DOHH2 (cell line): ENCODE data around the gene TMEM82.
A peak's percentile ranks its signal among the peaks of the same experiment; 100 is the strongest.

Experiments
- EZH2phosphoT487 ChIP-seq: fragments of 200-600 bp; sonication (generic); IDR thresholded peaks from 2 replicates; pipeline ENCODE4 v1.6.1; 2017; ENCODE audit warnings: borderline replicate concordance, mild to moderate bottlenecking, antibody characterized with exemption, low read length, moderate library complexity, mixed read lengths
- TF ChIP-seq, protein P1 (sequence below): fragments of 200-600 bp; sonication (generic); IDR thresholded peaks from one replicate; pipeline ENCODE4 v1.5.1; 2014; ENCODE audit warnings: antibody characterized with exemption, mild to moderate bottlenecking, low read depth, low read length; ENCODE audit not compliant: poor library complexity, severe bottlenecking

DNA sequence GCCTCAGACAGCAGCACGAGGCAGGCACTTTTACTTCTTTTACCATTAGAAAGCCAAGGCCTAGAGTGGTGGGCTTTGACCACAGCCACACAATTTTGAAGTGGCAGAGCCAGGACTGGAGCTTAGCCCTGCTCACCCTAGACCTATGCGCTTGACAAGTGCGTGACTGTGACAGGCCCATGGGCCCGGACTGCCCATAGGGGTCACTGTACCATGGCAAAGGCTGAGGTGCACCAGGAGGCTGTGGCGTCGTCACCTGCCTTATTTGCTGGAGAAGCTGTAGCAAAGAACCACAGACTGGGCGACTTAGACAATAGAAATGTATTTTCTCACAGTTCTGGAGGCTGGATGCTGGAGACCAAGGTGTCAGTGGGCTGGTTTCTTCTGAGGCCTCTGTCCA lies 2.6 kb upstream of the TMEM82 start:
- TF ChIP-seq, protein P1, sequence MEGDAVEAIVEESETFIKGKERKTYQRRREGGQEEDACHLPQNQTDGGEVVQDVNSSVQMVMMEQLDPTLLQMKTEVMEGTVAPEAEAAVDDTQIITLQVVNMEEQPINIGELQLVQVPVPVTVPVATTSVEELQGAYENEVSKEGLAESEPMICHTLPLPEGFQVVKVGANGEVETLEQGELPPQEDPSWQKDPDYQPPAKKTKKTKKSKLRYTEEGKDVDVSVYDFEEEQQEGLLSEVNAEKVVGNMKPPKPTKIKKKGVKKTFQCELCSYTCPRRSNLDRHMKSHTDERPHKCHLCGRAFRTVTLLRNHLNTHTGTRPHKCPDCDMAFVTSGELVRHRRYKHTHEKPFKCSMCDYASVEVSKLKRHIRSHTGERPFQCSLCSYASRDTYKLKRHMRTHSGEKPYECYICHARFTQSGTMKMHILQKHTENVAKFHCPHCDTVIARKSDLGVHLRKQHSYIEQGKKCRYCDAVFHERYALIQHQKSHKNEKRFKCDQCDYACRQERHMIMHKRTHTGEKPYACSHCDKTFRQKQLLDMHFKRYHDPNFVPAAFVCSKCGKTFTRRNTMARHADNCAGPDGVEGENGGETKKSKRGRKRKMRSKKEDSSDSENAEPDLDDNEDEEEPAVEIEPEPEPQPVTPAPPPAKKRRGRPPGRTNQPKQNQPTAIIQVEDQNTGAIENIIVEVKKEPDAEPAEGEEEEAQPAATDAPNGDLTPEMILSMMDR, result peak; percentile 27
- TF ChIP-seq EZH2phosphoT487, result no peak
